Measurements from ENCODE around the gene CAMP. TPM values are rescaled to one million over a fixed set of nuclear protein-coding genes. Genes with fewer than 3 reads are reported as not detected.
"Not testable (repeated sequence)": the region's sequence is repeated elsewhere in the genome, so short reads cannot be mapped to it uniquely, and the experiment has no call there.

The CAMP gene
- total RNA-seq, 1 donor from 2014 or later: not detected

DNA sequence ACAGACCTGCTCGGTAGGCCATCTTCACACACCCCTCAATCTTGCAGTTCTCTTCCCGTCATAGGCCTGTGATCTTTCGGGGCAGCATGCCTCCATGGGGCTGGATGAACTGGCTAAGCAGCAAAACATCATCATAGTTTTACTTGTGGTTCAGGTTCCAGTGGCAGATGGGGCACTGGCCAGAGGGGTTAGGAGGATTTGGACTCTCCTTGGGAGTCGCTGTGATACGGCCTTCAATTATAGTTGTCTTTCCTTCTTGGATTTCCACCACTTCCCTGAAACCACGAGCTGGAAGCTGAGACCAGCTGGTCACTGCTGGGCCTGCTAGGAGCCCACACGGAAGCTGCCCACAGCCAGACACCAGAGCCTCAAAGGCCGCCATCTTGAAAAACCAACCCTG is 33.3 kb downstream of the CAMP start:
- no peak for DNase-seq (ENCODE audit: low read depth in 2 of 2)

GRCh38 chr3:48258530-48258929 is 35.2 kb downstream of the CAMP start:
- no peak for DNase-seq (ENCODE audit: low read depth in 2 of 2)

DNA sequence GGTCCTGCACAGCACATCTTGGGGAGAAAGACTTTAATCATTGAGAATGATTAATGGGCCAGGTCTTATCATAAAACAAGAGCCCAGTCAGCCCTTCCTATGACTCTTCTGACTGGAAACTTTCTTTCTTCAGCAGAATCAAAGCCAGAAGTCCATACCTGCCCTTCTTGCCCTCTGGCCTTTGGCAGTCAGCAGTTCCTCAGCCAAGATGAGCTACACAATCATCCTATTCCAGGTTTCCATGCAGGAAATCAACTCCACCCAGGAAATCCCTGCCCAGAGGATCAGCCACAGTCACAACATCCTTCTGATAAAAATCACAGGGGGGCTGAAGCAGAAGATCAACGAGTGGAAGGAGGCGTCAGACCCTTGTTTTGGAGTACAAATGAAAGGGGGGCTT is 44.5 kb downstream of the CAMP start:
- peak in 1 of 2 donors; percentile 42 for DNase-seq (ENCODE audit: low read depth in 2 of 2)

GRCh38 chr3:48268381-48268935 is 45.2 kb downstream of the CAMP start:
- no peak for DNase-seq (ENCODE audit: low read depth in 2 of 2)

DNA sequence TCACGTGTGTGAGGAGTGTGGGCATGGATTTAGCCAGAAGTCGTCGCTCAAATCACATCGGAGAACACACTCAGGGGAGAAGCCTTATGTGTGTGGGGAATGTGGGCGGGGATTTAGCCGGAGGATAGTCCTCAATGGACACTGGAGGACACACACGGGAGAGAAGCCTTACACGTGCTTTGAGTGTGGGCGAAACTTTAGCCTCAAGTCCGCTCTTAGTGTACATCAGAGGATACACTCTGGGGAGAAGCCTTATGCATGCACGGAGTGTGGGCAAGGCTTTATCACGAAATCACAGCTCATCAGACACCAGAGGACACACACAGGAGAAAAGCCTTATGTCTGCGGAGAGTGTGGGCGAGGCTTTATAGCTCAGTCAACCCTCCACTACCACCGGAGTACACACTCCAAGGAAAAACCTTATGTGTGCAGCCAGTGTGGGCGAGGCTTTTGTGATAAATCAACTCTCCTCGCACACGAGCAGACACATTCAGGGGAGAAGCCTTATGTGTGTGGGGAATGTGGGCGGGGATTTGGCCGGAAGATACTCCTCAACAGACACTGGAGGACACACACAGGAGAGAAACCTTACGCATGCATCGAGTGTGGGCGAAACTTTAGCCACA is 45.8 kb downstream of the CAMP start:
- DNase-seq (ENCODE audit: low read depth in 2 of 2): no peak

- DNase-seq (ENCODE audit: low read depth in 2 of 2): no peak
Measured at GRCh38 chr3:48269592-48269991, 46.3 kb downstream of the CAMP start.

GRCh38 chr3:48270306-48270705 is 47.0 kb downstream of the CAMP start:
- no peak for DNase-seq (ENCODE audit: low read depth in 2 of 2)

GRCh38 chr3:48271223-48271622 is 47.9 kb downstream of the CAMP start:
- not testable (repeated sequence) for DNase-seq (ENCODE audit: low read depth in 2 of 2)

- no peak for DNase-seq (ENCODE audit: low read depth in 2 of 2)
Measured at GRCh38 chr3:48271763-48272498, 48.6 kb downstream of the CAMP start.

GRCh38 chr3:48273594-48274211 is 50.4 kb downstream of the CAMP start:
- peak; percentile 70 to 83 for DNase-seq (ENCODE audit: low read depth in 2 of 2)

DNA sequence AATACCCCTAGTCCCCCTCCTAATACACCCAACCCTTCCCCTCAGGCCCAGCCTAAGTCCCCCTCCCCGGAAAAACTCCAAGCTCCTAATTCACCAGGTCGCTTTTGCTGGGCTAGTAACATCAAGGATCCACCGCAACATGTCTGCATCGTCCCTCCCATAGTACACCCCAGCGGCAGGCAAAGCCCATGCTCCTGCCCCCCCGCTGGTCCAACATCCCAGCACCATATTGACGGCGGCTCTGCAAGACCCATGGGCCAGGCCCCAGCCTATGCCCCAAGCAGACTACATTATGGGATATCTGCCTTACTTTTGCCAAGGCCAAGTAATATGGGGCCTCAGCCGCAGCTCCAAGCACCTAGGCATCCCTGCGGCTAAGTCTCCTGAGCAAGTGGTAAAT is 51.2 kb downstream of the CAMP start:
- DNase-seq (ENCODE audit: low read depth in 2 of 2): no peak

Other genes with a start within 250 kb of the CAMP start
- 36.7 and 39.2 TPM in 2 replicates for gene MAP4, start 207.1 kb upstream of the CAMP start, total RNA-seq
- gene CDC25A, start 35.1 kb upstream of the CAMP start, total RNA-seq: 5.0 and 7.0 TPM in 2 replicates
- gene ZNF589, start 17.6 kb downstream of the CAMP start, total RNA-seq: 1.8 and 2.0 TPM in 2 replicates
- 11.3 and 16.3 TPM in 2 replicates for gene NME6, start 77.9 kb downstream of the CAMP start, total RNA-seq
- gene SPINK8, start 110.2 kb downstream of the CAMP start, total RNA-seq: not detected in 2 replicates
- gene FBXW12, start 148.7 kb downstream of the CAMP start, total RNA-seq: not detected in 2 replicates
- gene PLXNB1, start 206.6 kb downstream of the CAMP start, total RNA-seq: 16.1 and 17.0 TPM in 2 replicates
- 8.9 and 10.1 TPM in 2 replicates for gene CCDC51, start 216.6 kb downstream of the CAMP start, total RNA-seq
- gene TMA7, start 216.8 kb downstream of the CAMP start, total RNA-seq: 237 and 246 TPM in 2 replicates
- gene ATRIP, start 223.2 kb downstream of the CAMP start, total RNA-seq: 3.7 and 4.6 TPM in 2 replicates